HepG2 (cell line): ENCODE results near the gene ITIH3. TPM values are rescaled to one million over a fixed set of nuclear protein-coding genes. Genes with fewer than 3 reads are reported as not detected.

Experiments used
- DNMT1 ChIP-seq: sonication (generic); formaldehyde crosslinking; IDR thresholded peaks from 2 replicates; pipeline ENCODE4 v1.5.1; 2020; ENCODE audit warnings: mild to moderate bottlenecking, missing genetic modification reagents
- DR1 ChIP-seq: sonication (generic); formaldehyde crosslinking; IDR thresholded peaks from 2 replicates; pipeline ENCODE4 v1.8.0; 2021; ENCODE audit warnings: mild to moderate bottlenecking, missing genetic modification reagents, inconsistent platforms
- EZH2 ChIP-seq: conservative IDR thresholded peaks from 2 replicates; pipeline ENCODE4 v1.6.1; 2012; ENCODE audit warnings: mild to moderate bottlenecking, low read depth, low read length, moderate library complexity
- FOXP4 ChIP-seq: sonication (generic); formaldehyde crosslinking; IDR thresholded peaks from 2 replicates; pipeline ENCODE4 v1.4.0; 2020; ENCODE audit warnings: missing genetic modification reagents
- LCORL ChIP-seq, 2 experiments: fragments of 450-650 bp in 1 of 2; sonication (generic) in 1 of 2; formaldehyde crosslinking in 1 of 2; IDR thresholded peaks; 2 replicates each; pipeline versions ENCODE4 v1.5.0 to v1.6.1; 2017 to 2020; ENCODE audit warnings: antibody characterized with exemption in 1 of 2, missing genetic modification reagents in 1 of 2
- NFIC ChIP-seq: IDR thresholded peaks from 2 replicates; pipeline ENCODE4 v1.6.1; 2012; ENCODE audit warnings: mild to moderate bottlenecking, low read length, inconsistent platforms
- NFRKB ChIP-seq: fragments of 450-650 bp; IDR thresholded peaks from 2 replicates; pipeline ENCODE4 v1.6.1; 2017
- NR2F6 ChIP-seq, 2 experiments: IDR thresholded peaks; 2 replicates each; pipeline ENCODE4 v1.6.1; 2016; ENCODE audit warnings: antibody characterized with exemption in 1 of 2, mild to moderate bottlenecking in 1 of 2
- SALL2 ChIP-seq: sonication (generic); formaldehyde crosslinking; IDR thresholded peaks from 2 replicates; pipeline ENCODE4 v1.8.1; 2023; ENCODE audit warnings: mild to moderate bottlenecking, missing genetic modification reagents, inconsistent platforms
- THRA ChIP-seq: sonication (generic); formaldehyde crosslinking; IDR thresholded peaks from 2 replicates; pipeline ENCODE4 v1.4.0; 2020; ENCODE audit warnings: missing genetic modification reagents, borderline replicate concordance
- XRCC5 ChIP-seq: fragments of 200-400 bp; formaldehyde crosslinking; optimal IDR thresholded peaks from 2 replicates; pipeline ENCODE3; 2017; ENCODE audit warnings: mild to moderate bottlenecking, low read length
- ZNF292 ChIP-seq: sonication (generic); formaldehyde crosslinking; IDR thresholded peaks from 2 replicates; pipeline ENCODE4 v1.8.1; 2022; ENCODE audit warnings: mild to moderate bottlenecking, low read depth, missing genetic modification reagents, borderline replicate concordance
- ZNF326 ChIP-seq: sonication (generic); formaldehyde crosslinking; IDR thresholded peaks from 2 replicates; pipeline ENCODE4 v1.4.0; 2020; ENCODE audit warnings: missing genetic modification reagents, borderline replicate concordance
- ZNF598 ChIP-seq: sonication (generic); formaldehyde crosslinking; IDR thresholded peaks from 2 replicates; pipeline ENCODE4 v1.5.1; 2020; ENCODE audit warnings: mild to moderate bottlenecking, missing genetic modification reagents, borderline replicate concordance
- ZNF629 ChIP-seq: sonication (generic); formaldehyde crosslinking; conservative IDR thresholded peaks from 2 replicates; pipeline ENCODE4 v1.5.0; 2020; ENCODE audit warnings: missing genetic modification reagents
- polyA plus RNA-seq, 8 experiments: library from polyadenylated mRNA; depleted of rRNA in 3 of 8; stranded (reverse) in 7 of 8; unstranded in 1 of 8; fragments of >200 nt; fragmentation: Illumina TruSeq in 4 of 8; extraction: Trizol in 4 of 8; gene quantifications; 2 replicates each; pipeline versions ENCODE4 v1.2.1 to v1.2.3, GENCODE V29; 2011 to 2016; ENCODE audit warnings: low read depth in 4 of 8, missing spikeins in 1 of 8, mixed read lengths in 1 of 8; ENCODE audit not compliant: insufficient read depth in 1 of 8
- total RNA-seq, 5 experiments: library from RNA; depleted of rRNA; stranded (reverse); fragments of >200 nt; fragmentation: Illumina TruSeq; extraction: Trizol; gene quantifications; 2 replicates each; pipeline ENCODE4 v1.2.3, GENCODE V29; 2016; ENCODE audit warnings: low read depth in 1 of 5
- TF ChIP-seq, protein P1 (sequence below): IDR thresholded peaks from 2 replicates; pipeline ENCODE4 v1.6.1; 2016; ENCODE audit warnings: missing compliant biosample characterization, missing genetic modification reagents, borderline replicate concordance
- TF ChIP-seq, protein P2 (sequence below): IDR thresholded peaks from 2 replicates; pipeline ENCODE4 v1.6.1; 2016
- TF ChIP-seq, protein P3 (sequence below): sonication (generic); formaldehyde crosslinking; IDR thresholded peaks from 2 replicates; pipeline ENCODE4 v1.4.0; 2020; ENCODE audit warnings: missing genetic modification reagents
- TF ChIP-seq, protein P4 (sequence below): sonication (generic); formaldehyde crosslinking; IDR thresholded peaks from 2 replicates; pipeline ENCODE4 v1.8.0; 2022; ENCODE audit warnings: missing genetic modification reagents, mild to moderate bottlenecking, inconsistent platforms, borderline replicate concordance

The ITIH3 gene
- total and polyA plus RNA-seq, 2 of the 13 experiments (the other 11 are each of a cell fraction or from before 2014, with no cell fraction given), result 105 to 632 TPM

DNA sequence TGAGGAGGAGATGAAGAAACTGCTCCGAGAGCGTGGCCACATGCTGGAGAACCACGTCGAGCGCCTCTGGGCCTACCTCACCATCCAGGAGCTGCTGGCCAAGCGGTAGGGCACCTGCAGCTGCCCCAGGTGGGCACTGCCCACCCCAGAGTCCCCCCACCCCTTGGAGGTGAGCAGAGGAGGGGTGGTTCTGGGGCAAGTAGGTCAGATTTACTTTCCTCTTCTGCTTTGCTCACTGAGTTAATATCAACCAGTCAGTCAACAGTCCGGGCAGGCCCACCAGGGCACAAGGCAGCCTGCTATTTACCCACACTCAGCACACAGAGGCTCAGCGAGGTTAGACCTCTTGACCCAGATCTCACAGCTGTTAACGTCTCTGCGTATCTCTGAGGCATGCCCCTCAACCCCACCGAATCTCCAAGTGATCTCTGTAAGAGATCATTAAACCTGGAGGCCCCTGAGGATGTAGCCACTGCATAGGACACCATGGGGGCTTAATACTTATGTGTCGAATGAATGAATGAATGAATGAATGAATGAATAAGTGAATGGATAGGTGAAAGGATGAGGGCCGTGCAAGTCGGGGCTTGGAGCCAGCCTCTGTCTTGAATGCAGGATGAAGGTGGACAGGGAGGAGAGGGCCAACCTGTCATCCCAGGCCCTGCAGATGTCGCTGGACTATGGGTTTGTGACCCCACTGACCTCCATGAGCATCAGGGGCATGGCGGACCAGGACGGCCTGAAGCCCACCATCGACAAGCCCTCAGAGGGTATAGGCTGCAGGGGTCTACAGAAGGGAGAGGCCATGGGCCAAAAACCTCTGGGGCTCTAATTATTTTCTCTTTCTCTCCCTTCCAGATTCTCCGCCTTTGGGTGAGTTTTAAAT lies 8.0 kb upstream of the ITIH3 start (continued):
- TF ChIP-seq, protein P1, sequence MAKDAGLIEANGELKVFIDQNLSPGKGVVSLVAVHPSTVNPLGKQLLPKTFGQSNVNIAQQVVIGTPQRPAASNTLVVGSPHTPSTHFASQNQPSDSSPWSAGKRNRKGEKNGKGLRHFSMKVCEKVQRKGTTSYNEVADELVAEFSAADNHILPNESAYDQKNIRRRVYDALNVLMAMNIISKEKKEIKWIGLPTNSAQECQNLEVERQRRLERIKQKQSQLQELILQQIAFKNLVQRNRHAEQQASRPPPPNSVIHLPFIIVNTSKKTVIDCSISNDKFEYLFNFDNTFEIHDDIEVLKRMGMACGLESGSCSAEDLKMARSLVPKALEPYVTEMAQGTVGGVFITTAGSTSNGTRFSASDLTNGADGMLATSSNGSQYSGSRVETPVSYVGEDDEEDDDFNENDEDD (CRISPR knock-in tag), result no peak
- TF ChIP-seq FOXP4 (CRISPR knock-in tag) (peak; percentile 62), SALL2 (CRISPR knock-in tag) (0 out of 2 replicates have a peak, but pooled peaks have one; percentile 27), EZH2 (no peak), ZNF292 (peak; percentile 60; the same call in 1 of the 2 replicates), THRA (CRISPR knock-in tag) (peak; percentile 45; the same call in 1 of the 2 replicates), DNMT1 (CRISPR knock-in tag) (no peak), ZNF326 (no peak), XRCC5 (no peak), NR2F6 (IDR thresholded peaks at IDR 0.05) (peak; percentile 89), NR2F6 (CRISPR knock-in tag; IDR thresholded peaks at IDR 0.05) (peak; percentile 96), ZNF629 (CRISPR knock-in tag) (no peak), DR1 (no peak), NFRKB (no peak), ZNF598 (CRISPR knock-in tag) (no peak), NFIC (no peak), LCORL (IDR thresholded peaks at IDR 0.05) (no peak), LCORL (CRISPR knock-in tag; IDR thresholded peaks at IDR 0.05) (peak; percentile 82)
- TF ChIP-seq, protein P2, sequence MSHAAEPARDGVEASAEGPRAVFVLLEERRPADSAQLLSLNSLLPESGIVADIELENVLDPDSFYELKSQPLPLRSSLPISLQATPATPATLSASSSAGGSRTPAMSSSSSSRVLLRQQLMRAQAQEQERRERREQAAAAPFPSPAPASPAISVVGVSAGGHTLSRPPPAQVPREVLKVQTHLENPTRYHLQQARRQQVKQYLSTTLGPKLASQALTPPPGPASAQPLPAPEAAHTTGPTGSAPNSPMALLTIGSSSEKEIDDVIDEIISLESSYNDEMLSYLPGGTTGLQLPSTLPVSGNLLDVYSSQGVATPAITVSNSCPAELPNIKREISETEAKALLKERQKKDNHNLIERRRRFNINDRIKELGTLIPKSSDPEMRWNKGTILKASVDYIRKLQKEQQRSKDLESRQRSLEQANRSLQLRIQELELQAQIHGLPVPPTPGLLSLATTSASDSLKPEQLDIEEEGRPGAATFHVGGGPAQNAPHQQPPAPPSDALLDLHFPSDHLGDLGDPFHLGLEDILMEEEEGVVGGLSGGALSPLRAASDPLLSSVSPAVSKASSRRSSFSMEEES (CRISPR knock-in tag), result 0 out of 2 replicates have a peak, but pooled peaks have one; percentile 52
- TF ChIP-seq, protein P3, sequence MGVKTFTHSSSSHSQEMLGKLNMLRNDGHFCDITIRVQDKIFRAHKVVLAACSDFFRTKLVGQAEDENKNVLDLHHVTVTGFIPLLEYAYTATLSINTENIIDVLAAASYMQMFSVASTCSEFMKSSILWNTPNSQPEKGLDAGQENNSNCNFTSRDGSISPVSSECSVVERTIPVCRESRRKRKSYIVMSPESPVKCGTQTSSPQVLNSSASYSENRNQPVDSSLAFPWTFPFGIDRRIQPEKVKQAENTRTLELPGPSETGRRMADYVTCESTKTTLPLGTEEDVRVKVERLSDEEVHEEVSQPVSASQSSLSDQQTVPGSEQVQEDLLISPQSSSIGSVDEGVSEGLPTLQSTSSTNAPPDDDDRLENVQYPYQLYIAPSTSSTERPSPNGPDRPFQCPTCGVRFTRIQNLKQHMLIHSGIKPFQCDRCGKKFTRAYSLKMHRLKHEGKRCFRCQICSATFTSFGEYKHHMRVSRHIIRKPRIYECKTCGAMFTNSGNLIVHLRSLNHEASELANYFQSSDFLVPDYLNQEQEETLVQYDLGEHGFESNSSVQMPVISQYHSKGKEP (CRISPR knock-in tag), result no peak
- TF ChIP-seq, protein P4, sequence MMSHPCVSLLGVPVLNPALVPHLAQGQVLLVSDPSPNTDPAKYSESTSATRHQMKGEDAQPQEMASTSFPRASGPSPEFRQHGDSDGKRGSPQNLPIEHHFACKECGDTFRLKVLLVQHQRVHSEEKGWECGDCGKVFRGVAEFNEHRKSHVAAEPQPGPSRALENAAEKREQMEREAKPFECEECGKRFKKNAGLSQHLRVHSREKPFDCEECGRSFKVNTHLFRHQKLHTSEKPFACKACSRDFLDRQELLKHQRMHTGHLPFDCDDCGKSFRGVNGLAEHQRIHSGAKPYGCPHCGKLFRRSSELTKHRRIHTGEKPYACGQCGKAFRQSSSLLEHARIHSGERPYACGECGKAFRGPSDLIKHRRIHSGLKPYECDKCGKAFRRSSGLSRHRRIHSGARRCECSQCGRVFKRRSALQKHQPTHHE (CRISPR knock-in tag), result no peak
